ENCODE measurements around the gene ULK2. TPM values are rescaled to one million over a fixed set of nuclear protein-coding genes. Genes with fewer than 3 reads are reported as not detected.

The ULK2 gene
- total RNA-seq, 1 experiment from 2014 or later: 5.1 TPM

GRCh38 chr17:19915245-19915978, 47.7 kb upstream of the ULK2 start (continued):
- TF ChIP-seq PREB (CRISPR knock-in tag; IDR thresholded peaks at IDR 0.05; ENCODE audit: borderline replicate concordance): no peak
- TF ChIP-seq KAT7 (CRISPR knock-in tag; IDR thresholded peaks at IDR 0.05; ENCODE audit: borderline replicate concordance): no peak
- no peak for TF ChIP-seq ESRRA (CRISPR knock-in tag; IDR thresholded peaks at IDR 0.05; ENCODE audit: borderline replicate concordance)
- no peak for TF ChIP-seq TEAD4 (CRISPR knock-in tag; IDR thresholded peaks at IDR 0.05)
- no peak for TF ChIP-seq ZNF396 (CRISPR knock-in tag; IDR thresholded peaks at IDR 0.05; ENCODE audit: borderline replicate concordance)

GRCh38 chr17:19911033-19911432, 43.3 kb upstream of the ULK2 start:
- TF ChIP-seq JUN (CRISPR knock-in tag; IDR thresholded peaks at IDR 0.05) (no peak), ATF1 (CRISPR knock-in tag; IDR thresholded peaks at IDR 0.05) (no peak), IRF1 (CRISPR knock-in tag; IDR thresholded peaks at IDR 0.05) (no peak), ZNF138 (CRISPR knock-in tag; conservative IDR thresholded peaks at IDR 0.05) (no peak), E2F5 (CRISPR knock-in tag; IDR thresholded peaks at IDR 0.05) (no peak), ZNF423 (CRISPR knock-in tag; IDR thresholded peaks at IDR 0.05) (no peak), RELA (CRISPR knock-in tag; IDR thresholded peaks at IDR 0.05; ENCODE audit: borderline replicate concordance) (no peak), JAZF1 (CRISPR knock-in tag; IDR thresholded peaks at IDR 0.05) (no peak), ZNF281 (CRISPR knock-in tag; IDR thresholded peaks at IDR 0.05) (no peak), RORB (CRISPR knock-in tag; IDR thresholded peaks at IDR 0.05) (no peak), MAX (CRISPR knock-in tag; IDR thresholded peaks at IDR 0.05) (no peak), IRF2 (CRISPR knock-in tag; IDR thresholded peaks at IDR 0.05; ENCODE audit: borderline replicate concordance, low read depth) (no peak), FOXK1 (CRISPR knock-in tag; IDR thresholded peaks at IDR 0.05) (no peak), USF1 (CRISPR knock-in tag; IDR thresholded peaks at IDR 0.05) (no peak), PRRX2 (CRISPR knock-in tag; IDR thresholded peaks at IDR 0.05) (no peak), FOXJ3 (CRISPR knock-in tag; IDR thresholded peaks at IDR 0.05; ENCODE audit: borderline replicate concordance) (no peak)
- ChIA-PET CTCF (no interaction called here), POLR2A (no interaction called here)
- Mint-ChIP-seq H3K4me3 (no peak overlapping the region), H3K36me3 (peaks cover 39% of the 10 kb centered on the region), H3K27me3 (ENCODE audit: low read depth) (no peaks in the 10 kb centered on the region), H3K27ac (peak overlapping the region; percentile 38; the same call in 1 of the 2 replicates), H3K9me3 (no peaks in the 10 kb centered on the region), H3K4me1 (peaks cover 10% of the 10 kb centered on the region)
- ATAC-seq: peak; percentile 62
- DNase-seq (ENCODE audit: low spot score): no peak
